GM12801 (cell line): ENCODE measurements around the gene ASTN2.

Experiments
- TF ChIP-seq, protein P1 (sequence below): IDR thresholded peaks from one replicate; pipeline ENCODE4 v1.5.1; 2011; ENCODE audit warnings: control low read depth; ENCODE audit not compliant: insufficient read length; ENCODE audit errors: extremely low read depth

ASTN2 gene

DNA sequence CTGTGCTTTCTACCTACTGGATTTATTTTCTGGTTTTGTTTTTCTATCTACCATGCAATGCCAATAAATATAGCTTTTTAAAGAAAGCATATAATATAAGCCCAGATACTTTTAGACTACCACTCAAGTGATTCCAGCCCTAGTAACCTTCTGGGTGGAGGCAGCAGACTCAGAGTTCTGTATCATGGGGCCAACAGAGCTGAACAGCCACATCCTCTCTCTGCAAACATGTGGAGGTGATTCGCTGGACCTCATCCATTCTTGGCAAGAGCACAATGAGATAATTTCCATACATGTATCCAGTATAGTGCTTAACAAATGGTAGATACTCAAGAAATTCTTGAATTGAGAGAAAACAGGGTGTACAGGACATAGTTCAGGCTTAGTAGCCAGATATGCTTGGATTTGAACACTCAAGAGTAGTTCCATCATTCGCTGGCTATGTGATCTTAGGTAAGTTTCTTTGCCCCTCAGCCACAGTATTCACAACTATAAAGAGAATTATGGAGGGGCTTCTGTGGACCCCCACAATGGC is 124.5 kb downstream of the ASTN2 start:
- TF ChIP-seq, protein P1, sequence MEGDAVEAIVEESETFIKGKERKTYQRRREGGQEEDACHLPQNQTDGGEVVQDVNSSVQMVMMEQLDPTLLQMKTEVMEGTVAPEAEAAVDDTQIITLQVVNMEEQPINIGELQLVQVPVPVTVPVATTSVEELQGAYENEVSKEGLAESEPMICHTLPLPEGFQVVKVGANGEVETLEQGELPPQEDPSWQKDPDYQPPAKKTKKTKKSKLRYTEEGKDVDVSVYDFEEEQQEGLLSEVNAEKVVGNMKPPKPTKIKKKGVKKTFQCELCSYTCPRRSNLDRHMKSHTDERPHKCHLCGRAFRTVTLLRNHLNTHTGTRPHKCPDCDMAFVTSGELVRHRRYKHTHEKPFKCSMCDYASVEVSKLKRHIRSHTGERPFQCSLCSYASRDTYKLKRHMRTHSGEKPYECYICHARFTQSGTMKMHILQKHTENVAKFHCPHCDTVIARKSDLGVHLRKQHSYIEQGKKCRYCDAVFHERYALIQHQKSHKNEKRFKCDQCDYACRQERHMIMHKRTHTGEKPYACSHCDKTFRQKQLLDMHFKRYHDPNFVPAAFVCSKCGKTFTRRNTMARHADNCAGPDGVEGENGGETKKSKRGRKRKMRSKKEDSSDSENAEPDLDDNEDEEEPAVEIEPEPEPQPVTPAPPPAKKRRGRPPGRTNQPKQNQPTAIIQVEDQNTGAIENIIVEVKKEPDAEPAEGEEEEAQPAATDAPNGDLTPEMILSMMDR = no peak

- TF ChIP-seq, protein P1 = no peak
Measured at GRCh38 chr9:117286245-117286644, 128.6 kb downstream of the ASTN2 start.

GRCh38 chr9:117284414-117284813 is 130.4 kb downstream of the ASTN2 start:
- TF ChIP-seq, protein P1 = no peak

DNA sequence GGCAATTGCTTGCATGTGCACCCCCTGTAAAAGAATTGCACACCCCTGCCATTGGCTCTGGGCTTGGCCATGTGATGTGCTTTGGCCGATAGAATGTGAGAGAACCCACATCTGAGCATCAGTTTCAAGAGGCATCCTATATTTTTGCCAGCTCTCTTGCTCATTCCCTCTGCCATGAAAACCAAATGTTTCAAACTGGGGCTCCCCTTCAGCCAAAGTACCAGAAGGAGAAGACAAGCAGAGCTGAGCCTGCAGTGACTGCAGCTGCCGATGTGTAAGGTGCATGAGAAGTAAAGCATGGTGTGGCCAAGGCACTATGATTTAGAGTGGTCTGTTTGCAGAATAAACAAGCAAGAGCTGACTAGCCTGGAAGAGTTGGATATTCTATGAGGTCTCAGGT is 132.3 kb downstream of the ASTN2 start:
- TF ChIP-seq, protein P1 = no peak

DNA sequence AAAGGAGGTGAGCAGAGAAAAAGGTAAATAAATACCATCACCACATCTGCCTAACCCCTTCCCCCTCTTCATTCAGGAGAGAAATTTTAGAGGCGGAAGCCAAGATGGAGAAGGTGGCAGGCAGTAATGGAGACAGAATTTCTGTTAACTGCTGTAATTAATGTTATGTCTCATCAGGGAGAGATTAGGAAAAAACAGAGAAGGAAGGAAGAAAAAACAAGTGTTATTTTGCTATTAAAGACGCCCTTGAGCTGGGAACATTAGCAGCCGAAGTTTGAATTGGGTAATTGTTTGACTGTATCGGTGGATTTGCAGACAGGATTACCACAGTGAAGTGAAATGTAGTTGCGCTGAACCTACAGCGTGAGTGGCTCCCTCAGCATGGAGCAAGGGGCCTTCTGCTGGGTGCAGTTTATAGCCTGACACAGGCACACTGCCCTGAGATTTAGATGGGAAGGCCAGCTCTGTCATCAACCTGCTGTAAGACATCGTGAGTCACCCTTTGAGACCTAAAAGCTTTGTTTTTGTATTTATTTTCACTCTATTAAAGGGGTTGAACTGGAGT is 136.3 kb downstream of the ASTN2 start:
- TF ChIP-seq, protein P1 = no peak

- TF ChIP-seq, protein P1 = no peak
Measured at GRCh38 chr9:117278020-117278419, 136.8 kb downstream of the ASTN2 start.

DNA sequence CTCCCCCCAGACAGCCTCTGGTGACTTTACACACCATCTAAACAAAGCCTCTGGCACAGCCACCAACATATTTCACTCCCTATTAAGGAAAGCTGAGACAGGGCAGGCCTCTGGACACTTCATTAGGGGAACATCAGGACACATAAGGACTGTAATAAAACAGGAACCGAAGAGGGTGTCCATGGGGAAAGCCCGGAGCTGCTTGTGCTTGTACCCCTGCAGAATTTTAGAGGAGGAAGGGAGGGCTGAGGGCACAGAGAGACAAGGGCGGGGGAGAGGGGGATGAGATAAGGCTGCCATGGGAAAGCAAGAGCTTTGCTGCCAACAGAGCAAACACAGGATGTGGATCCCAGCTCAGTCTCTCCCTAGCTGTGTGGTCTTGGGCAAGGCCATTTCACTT is 138.4 kb downstream of the ASTN2 start:
- TF ChIP-seq, protein P1 = no peak
